Activated CD4-positive, alpha-beta memory T cell treated with anti-CD3 and anti-CD28 coated beads for 36 hours (primary cell): ENCODE data around the gene SLC6A18. TPM values are rescaled to one million over a fixed set of nuclear protein-coding genes. Genes with fewer than 3 reads are reported as not detected.
"Not testable (repeated sequence)": the region's sequence is repeated elsewhere in the genome, so short reads cannot be mapped to it uniquely, and the experiment has no call there.

ENCODE experiments used
- CTCF ChIA-PET: fragments of 350-600 bp; sonication (Branson Sonifier 250); formaldehyde crosslinking; loops from one replicate; lab custom pipeline; 2021; ENCODE audit warnings: antibody characterized with exemption, inconsistent platforms; lab: Charles Lee
- POLR2A ChIA-PET: fragments of 350-600 bp; sonication (Branson Sonifier 250); formaldehyde crosslinking; loops from one replicate; lab custom pipeline; 2021; ENCODE audit warnings: antibody characterized with exemption; lab: Charles Lee
- DNase-seq: peaks from one replicate; pipeline ENCODE4 v3.0.0-alpha.2; 2020
- H3K27ac Mint-ChIP-seq: one replicate; pipeline ENCODE4 v1.8.0; 2021; ENCODE audit warnings: mixed read lengths
- H3K27me3 Mint-ChIP-seq: one replicate; pipeline ENCODE4 v1.8.0; 2021; ENCODE audit warnings: mixed read lengths
- H3K36me3 Mint-ChIP-seq: one replicate; pipeline ENCODE4 v1.8.0; 2021; ENCODE audit warnings: mixed read lengths
- H3K4me1 Mint-ChIP-seq: one replicate; pipeline ENCODE4 v1.8.0; 2021; ENCODE audit warnings: low read depth, mixed read lengths
- H3K4me3 Mint-ChIP-seq: one replicate; pipeline ENCODE4 v1.8.0; 2021; ENCODE audit warnings: mild to moderate bottlenecking, mixed read lengths
- H3K9me3 Mint-ChIP-seq: one replicate; pipeline ENCODE4 v1.8.0; 2021; ENCODE audit warnings: mixed read lengths
- intact Hi-C: fragments of 100-400 bp; cut with micrococcal nuclease; formaldehyde crosslinking; loops from one replicate; pipeline ENCODE4 v1.15.1; 2023
- total RNA-seq, 2 experiments: library from RNA; stranded (reverse); gene quantifications; one replicate each; pipeline ENCODE4 v1.2.3, GENCODE V29; 2021

SLC6A18 gene
- total RNA-seq, 2 experiments from 2014 or later = not detected

DNA sequence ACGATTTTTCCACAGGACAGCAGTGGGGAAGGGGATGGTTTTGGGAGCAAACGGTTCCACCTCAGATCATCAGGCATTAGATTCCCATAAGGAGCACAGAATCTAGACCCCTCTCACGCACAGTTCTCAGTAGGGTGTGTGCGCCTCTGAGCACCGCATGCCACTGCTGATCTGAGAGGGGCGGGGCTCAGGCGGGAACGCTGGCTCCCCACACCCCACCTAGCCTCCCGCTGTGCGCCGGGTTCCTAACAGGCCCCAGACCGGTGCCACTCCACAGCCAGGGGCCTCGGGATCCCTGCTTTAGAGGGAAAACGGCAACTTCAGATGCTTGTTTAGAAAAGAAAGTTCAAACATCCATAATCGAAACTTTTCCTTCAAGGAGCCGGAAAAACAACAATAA lies 49.3 kb downstream of the SLC6A18 start:
- no peak overlapping the region for H3K4me3 Mint-ChIP-seq
- ChIA-PET POLR2A (no interaction called here), CTCF (no interaction called here)
- no peaks in the 10 kb centered on the region for H3K27me3 Mint-ChIP-seq
- H3K36me3 Mint-ChIP-seq = peaks cover 5% of the 10 kb centered on the region
- H3K9me3 Mint-ChIP-seq = no peaks in the 10 kb centered on the region
- intact Hi-C loops = no loop called here
- H3K4me1 Mint-ChIP-seq = no peaks in the 10 kb centered on the region
- H3K27ac Mint-ChIP-seq = no peak overlapping the region
- no peak for DNase-seq

DNA sequence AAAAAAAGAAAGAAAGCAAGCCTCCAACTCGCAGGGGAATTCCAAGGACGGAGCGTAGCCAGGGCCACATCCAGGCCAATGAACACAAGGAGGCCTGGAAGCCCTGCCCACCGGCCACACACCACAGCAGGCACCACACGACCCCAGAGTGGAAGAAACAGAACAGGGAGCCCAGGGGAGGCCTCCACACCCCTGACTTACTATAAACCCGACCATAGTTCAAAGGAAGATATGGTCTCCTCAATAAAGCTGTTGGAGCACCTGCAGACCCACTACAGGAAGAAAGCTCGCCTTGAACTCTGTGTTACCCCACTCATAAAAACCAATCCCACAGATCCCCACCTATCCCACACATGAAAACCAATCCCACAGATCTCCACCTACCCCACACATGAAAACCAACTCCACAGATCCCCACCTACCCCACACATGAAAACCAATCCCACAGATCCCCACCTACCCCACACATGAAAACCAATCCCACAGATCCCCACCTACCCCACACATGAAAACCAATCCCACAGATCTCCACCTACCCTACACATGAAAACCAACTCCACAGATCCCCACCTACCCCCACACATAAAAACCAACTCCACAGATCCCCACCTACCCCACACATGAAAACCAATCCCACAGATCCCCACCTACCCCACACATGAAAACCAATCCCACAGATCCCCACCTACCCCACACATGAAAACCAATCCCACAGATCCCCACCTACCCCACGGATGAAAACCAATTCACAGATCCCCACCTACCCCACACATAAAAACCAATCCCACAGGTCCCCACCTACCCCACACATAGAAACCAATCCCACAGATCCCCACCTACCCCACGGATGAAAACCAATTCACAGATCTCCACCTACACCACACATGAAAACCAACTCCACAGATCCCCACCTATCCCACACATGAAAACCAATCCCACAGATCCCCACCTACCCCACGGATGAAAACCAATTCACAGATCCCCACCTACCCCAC lies 50.5 kb downstream of the SLC6A18 start:
- H3K4me3 Mint-ChIP-seq, CTCF ChIA-PET, DNase-seq, H3K9me3 Mint-ChIP-seq, intact Hi-C loops, H3K4me1 Mint-ChIP-seq, H3K27me3 Mint-ChIP-seq, H3K27ac Mint-ChIP-seq, H3K36me3 Mint-ChIP-seq, POLR2A ChIA-PET: not testable (repeated sequence)

DNA sequence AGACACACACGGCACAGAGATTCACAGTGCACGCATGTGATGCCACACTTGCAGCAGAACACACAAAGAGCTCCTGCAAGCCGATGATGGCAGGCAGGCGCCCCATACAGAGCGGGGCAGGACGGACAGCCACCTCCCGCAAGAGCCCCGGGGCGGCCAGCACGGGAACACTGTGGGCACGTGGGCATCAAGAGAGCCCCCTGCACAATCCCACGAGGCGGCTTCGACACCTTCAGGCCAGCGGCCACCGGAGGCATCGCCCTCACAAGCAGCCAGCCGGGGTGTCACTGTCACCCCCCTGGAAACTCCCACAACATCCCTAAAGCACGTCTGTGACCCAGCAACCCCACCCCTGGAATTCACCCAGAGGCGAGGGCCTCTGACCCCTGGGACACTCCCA lies 51.7 kb downstream of the SLC6A18 start:
- Mint-ChIP-seq H3K4me1 (no peaks in the 10 kb centered on the region), H3K4me3 (no peak overlapping the region), H3K36me3 (peaks cover 5% of the 10 kb centered on the region), H3K27me3 (no peaks in the 10 kb centered on the region), H3K9me3 (no peaks in the 10 kb centered on the region), H3K27ac (no peak overlapping the region)
- ChIA-PET CTCF (no interaction called here), POLR2A (interaction anchor here (1.0 kb wide), 1 partner anchor 60 kb away, joined by 3 read pairs; no protein-coding TSS in a partner anchor)
- intact Hi-C loops = no loop called here
- no peak for DNase-seq

DNA sequence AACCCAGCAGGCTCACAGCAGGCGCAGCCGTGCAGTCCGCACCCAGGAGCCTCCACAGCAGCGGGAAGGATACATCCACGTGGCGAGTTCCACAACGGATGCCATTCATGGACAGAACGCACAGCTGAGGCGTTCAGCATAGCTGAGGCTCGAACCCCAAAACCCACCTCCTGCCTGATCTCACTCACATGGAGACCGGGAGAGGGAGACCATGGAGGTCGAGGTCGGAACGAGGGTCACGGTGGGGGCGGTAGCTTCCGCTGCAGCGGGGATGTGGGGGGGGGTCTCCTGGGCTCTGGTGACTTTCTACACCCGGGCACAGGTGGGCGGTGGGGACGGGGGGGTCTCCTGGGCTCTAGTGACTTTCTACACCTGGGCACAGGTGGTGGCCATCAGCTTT lies 52.1 kb downstream of the SLC6A18 start:
- Mint-ChIP-seq H3K27me3 (no peaks in the 10 kb centered on the region), H3K9me3 (no peaks in the 10 kb centered on the region), H3K36me3 (peaks cover 5% of the 10 kb centered on the region), H3K4me1 (no peaks in the 10 kb centered on the region), H3K4me3 (no peak overlapping the region), H3K27ac (no peak overlapping the region)
- ChIA-PET CTCF (no interaction called here), POLR2A (interaction anchor here (1.0 kb wide), 1 partner anchor 60 kb away, joined by 3 read pairs; no protein-coding TSS in a partner anchor)
- intact Hi-C loops = no loop called here
- no peak for DNase-seq

DNA sequence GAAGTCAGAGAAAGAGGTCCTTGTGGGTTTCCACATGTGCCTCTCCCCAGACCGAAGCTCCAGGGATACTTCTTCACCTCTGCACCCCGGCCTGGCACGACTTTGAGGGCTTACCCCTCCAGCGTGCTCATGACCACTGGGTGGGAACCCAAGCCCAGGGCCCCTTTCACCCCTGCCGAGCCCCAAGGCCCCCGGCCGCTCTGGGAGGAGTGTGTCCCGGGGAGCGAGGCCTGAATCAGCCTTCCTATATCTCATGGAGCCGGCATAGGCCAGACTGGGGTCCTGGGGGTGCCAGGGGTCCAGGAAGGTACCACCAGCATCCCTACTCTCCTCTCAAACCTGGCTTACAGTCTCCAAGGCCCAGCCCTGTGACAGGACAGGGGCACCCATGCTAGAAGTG lies 52.6 kb downstream of the SLC6A18 start:
- H3K36me3 Mint-ChIP-seq = peaks cover 5% of the 10 kb centered on the region
- H3K27me3 Mint-ChIP-seq = no peaks in the 10 kb centered on the region
- H3K4me1 Mint-ChIP-seq = no peaks in the 10 kb centered on the region
- H3K9me3 Mint-ChIP-seq = no peaks in the 10 kb centered on the region
- ChIA-PET POLR2A (no interaction called here), CTCF (no interaction called here)
- no peak for DNase-seq
- no peak overlapping the region for H3K27ac Mint-ChIP-seq
- no peak overlapping the region for H3K4me3 Mint-ChIP-seq
- intact Hi-C loops = no loop called here

DNA sequence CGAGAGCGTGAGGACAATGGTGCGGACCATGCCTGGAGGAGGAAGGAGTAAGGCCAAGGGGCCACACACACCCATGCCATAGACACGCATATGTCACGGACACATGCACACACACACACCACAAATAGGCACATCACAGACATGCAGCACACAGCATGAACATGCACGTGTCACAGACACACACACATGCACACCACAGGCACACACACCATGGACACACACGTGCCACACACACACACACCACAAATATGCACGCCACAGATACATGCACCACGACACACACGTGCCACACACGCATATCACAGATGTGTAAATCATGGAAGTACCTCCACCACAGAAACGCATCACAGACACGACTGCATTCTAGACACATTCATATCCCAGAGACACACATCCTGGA lies 53.0 kb downstream of the SLC6A18 start:
- DNase-seq = no peak
- intact Hi-C loops = no loop called here
- Mint-ChIP-seq H3K36me3 (peaks cover 5% of the 10 kb centered on the region), H3K27me3 (no peaks in the 10 kb centered on the region), H3K27ac (no peak overlapping the region), H3K9me3 (no peaks in the 10 kb centered on the region), H3K4me1 (no peaks in the 10 kb centered on the region), H3K4me3 (no peak overlapping the region)
- ChIA-PET CTCF (no interaction called here), POLR2A (no interaction called here)

DNA sequence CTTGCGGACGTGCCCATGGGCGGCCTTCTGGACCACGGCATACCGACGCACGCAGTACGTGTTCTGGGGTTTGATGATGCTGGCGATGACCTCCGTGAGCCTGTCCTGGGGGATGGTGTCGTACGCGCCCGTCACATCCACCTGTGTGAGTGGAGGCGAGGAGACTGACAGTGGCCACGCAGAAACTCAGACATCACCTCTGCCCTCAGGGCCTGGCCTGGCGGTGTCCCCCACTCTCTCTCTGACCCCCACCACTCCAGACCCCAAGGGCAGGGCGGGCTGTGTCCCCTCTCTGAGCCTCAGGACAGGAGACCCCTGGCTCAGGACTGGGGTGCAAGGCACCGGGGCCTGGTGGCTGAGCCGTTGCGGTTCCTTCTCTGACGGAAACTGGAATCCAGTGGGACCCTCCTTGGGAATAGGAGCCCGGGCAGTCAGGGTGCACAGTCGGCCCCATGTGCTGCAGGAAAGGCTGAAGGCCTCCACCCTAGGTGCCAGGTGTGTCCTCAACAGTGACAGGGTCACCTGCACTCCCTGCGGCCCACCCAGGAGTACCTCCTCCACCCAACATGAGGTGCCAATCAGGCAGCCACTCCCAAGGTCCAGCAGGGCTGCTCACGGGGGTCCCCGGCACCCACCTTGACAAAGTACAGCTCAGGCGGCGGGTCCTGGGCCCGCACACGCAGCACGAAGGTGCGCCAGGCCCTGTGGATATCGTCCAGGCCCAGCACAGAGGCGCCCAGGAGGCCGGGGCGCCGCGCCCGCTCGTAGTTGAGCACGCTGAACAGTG lies 53.7 kb downstream of the SLC6A18 start:
- CTCF ChIA-PET = no interaction called here
- no peak overlapping the region for H3K27ac Mint-ChIP-seq
- POLR2A ChIA-PET = no interaction called here
- no peaks in the 10 kb centered on the region for H3K4me1 Mint-ChIP-seq
- intact Hi-C loops = no loop called here
- no peak for DNase-seq
- no peak overlapping the region for H3K4me3 Mint-ChIP-seq
- peaks cover 5% of the 10 kb centered on the region for H3K36me3 Mint-ChIP-seq
- no peaks in the 10 kb centered on the region for H3K9me3 Mint-ChIP-seq
- H3K27me3 Mint-ChIP-seq = no peaks in the 10 kb centered on the region

DNA sequence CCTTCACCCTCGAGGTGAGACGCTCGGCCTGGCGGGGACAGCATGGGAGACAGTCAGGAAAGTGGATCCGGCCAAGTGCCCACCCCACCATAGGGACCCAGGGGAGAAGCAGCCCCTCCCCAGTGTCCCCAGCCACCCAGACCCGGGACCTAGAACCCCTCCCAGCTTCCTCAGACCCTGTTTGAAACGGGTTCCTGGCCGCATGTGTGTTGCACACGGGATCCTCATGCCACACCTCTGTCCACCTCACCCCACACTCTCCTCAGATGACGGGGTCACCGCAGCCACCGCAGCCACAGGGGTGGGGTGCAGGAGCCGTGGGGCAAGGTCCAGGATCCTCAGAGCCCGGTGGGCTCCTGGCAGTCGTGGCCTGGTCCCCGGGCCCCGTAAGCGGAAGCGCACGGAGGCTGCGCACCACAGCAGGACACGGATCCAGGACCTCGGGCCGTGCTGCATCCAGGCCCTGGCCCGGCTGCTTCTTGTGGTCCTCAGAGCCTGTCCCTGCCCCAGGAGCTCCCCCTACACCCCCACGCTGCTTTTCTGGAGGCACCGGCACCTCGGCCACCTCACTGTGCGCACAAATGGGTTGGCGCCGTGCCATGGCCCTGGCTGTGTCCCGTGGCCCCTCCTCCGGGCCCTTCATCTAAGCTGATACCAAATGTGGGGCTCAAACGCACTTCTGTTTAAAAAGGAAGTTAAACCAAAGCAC lies 54.4 kb downstream of the SLC6A18 start:
- ChIA-PET POLR2A (no interaction called here), CTCF (no interaction called here)
- Mint-ChIP-seq H3K27ac (no peak overlapping the region), H3K4me1 (no peaks in the 10 kb centered on the region), H3K9me3 (no peaks in the 10 kb centered on the region), H3K4me3 (no peak overlapping the region), H3K27me3 (no peaks in the 10 kb centered on the region), H3K36me3 (peaks cover 5% of the 10 kb centered on the region)
- intact Hi-C loops = no loop called here
- no peak for DNase-seq

DNA sequence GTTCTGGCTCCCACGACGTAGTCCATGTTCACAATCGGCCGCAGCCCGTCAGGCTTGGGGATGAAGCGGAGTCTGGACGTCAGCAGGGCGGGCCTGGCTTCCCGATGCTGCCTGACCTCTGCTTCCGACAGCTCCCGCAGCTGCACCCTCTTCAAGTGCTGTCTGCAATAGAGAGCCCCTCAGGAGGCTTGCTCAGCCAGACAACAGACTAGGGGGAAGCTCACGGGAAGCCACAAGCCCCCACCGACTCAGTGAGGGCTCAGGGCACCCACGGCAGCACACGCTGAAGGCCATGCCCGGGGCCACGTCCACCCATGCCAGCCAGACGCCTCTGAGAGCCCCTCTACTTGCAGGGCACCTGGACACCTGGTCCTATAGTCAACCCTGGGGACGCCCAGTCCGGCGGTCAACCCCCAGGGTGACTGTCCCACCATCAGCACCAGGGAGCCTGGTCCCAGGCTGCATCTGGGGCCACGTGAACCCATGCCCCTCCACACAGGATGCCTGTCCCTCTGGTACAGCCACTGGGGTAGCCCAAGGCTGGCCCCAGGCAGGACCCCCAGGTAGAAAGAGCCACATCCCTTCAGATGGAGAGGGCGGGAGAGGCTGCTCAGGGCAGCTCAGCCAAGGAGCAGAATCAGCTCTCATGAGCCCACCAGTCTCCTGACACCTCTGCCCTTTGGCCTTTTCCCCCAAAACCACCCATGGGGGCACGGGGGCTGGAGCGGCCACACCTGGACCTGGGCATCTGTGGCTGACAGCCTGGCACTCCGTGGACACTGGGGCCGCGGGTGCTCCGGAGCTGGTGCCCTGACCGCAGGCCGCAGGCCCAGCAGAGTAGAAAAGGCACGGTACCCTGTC lies 55.2 kb downstream of the SLC6A18 start:
- Mint-ChIP-seq H3K27me3 (no peaks in the 10 kb centered on the region), H3K9me3 (no peaks in the 10 kb centered on the region), H3K4me3 (no peak overlapping the region), H3K27ac (no peak overlapping the region), H3K4me1 (no peaks in the 10 kb centered on the region), H3K36me3 (peaks cover 5% of the 10 kb centered on the region)
- CTCF ChIA-PET = no interaction called here
- no peak for DNase-seq
- POLR2A ChIA-PET = no interaction called here
- intact Hi-C loops = no loop called here

DNA sequence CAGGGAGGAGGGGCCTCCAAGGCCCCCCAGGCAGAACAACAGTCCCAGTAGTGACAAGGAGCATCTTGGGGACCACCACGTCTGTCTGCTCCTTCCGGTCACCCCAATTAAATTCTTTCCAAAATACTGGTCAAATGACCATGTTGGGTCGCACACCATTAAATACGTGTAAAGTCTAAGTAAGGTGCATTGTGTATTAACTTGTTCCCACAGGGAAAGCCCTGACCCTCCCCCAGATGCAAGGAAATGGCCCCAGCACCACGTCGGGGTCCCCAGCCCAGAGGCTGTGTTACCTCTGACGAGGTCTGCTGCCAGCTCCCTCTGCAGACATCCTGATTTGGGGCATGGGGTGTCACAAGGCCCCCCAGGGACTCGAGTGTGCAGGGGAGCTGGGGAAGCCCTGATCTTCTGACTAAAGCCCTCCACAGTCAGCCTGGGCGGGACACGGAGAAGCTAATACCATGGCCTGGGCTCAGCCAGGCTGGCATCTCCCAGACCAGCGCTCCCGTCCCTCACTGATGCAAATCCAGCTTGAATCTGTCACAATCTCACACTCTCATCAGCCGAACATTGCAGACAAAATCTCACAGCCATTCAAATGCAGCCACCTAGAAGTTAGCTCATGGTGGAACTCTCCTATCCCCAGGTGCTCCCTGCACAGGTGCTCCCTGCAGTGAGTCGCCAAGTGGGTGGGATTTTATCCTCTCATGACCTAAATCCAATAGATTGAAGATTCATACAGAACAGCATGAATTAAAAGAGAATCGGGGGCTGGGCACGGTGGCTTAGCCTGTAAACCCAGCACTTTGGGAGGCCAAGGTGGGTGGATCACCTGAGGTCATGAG lies 56.1 kb downstream of the SLC6A18 start:
- no peaks in the 10 kb centered on the region for H3K4me1 Mint-ChIP-seq
- CTCF ChIA-PET = no interaction called here
- DNase-seq = no peak
- intact Hi-C loops = no loop called here
- no peak overlapping the region for H3K4me3 Mint-ChIP-seq
- H3K27me3 Mint-ChIP-seq = no peaks in the 10 kb centered on the region
- POLR2A ChIA-PET = no interaction called here
- no peaks in the 10 kb centered on the region for H3K9me3 Mint-ChIP-seq
- H3K36me3 Mint-ChIP-seq = peaks cover 5% of the 10 kb centered on the region
- H3K27ac Mint-ChIP-seq = no peak overlapping the region
